ENCODE results near the gene DLGAP1. TPM values are rescaled to one million over a fixed set of nuclear protein-coding genes. Genes with fewer than 3 reads are reported as not detected.
"Not testable (repeated sequence)": the region's sequence is repeated elsewhere in the genome, so short reads cannot be mapped to it uniquely, and the experiment has no call there.

The DLGAP1 gene
- total RNA-seq, 1 donor from 2014 or later: 7.2 TPM

- no peak for DNase-seq (ENCODE audit: low read depth)
Measured at GRCh38 chr18:4078246-4078645, 376.9 kb downstream of the DLGAP1 start.

GRCh38 chr18:4077721-4078120, 377.4 kb downstream of the DLGAP1 start:
- DNase-seq (ENCODE audit: low read depth): no peak

GRCh38 chr18:4077204-4077603, 377.9 kb downstream of the DLGAP1 start:
- no peak for DNase-seq (ENCODE audit: low read depth)

- DNase-seq (ENCODE audit: low read depth): no peak
Measured at GRCh38 chr18:4074647-4075046, 380.5 kb downstream of the DLGAP1 start.

- DNase-seq (ENCODE audit: low read depth): no peak
Measured at GRCh38 chr18:4069183-4069582, 385.9 kb downstream of the DLGAP1 start.

- peak; percentile 46 for DNase-seq (ENCODE audit: low read depth)
Measured at GRCh38 chr18:4068552-4069158, 386.5 kb downstream of the DLGAP1 start.

GRCh38 chr18:4063545-4063944, 391.6 kb downstream of the DLGAP1 start:
- DNase-seq (ENCODE audit: low read depth): no peak

GRCh38 chr18:4060427-4061281, 394.5 kb downstream of the DLGAP1 start:
- DNase-seq (ENCODE audit: low read depth): no peak

GRCh38 chr18:4058179-4058578, 396.9 kb downstream of the DLGAP1 start:
- DNase-seq (ENCODE audit: low read depth): no peak

- no peak for DNase-seq (ENCODE audit: low read depth)
Measured at GRCh38 chr18:4040391-4041092, 414.6 kb downstream of the DLGAP1 start.

- no peak for DNase-seq (ENCODE audit: low read depth)
Measured at GRCh38 chr18:4035521-4035920, 419.6 kb downstream of the DLGAP1 start.

- not testable (repeated sequence) for DNase-seq (ENCODE audit: low read depth)
Measured at GRCh38 chr18:4034815-4035214, 420.3 kb downstream of the DLGAP1 start.

GRCh38 chr18:4026542-4026941, 428.6 kb downstream of the DLGAP1 start:
- DNase-seq (ENCODE audit: low read depth): no peak

GRCh38 chr18:4024702-4025101, 430.4 kb downstream of the DLGAP1 start:
- DNase-seq (ENCODE audit: low read depth): no peak

- not testable (repeated sequence) for DNase-seq (ENCODE audit: low read depth)
Measured at GRCh38 chr18:4022749-4023148, 432.4 kb downstream of the DLGAP1 start.

GRCh38 chr18:4020026-4020425, 435.1 kb downstream of the DLGAP1 start:
- no peak for DNase-seq (ENCODE audit: low read depth)

- DNase-seq (ENCODE audit: low read depth): no peak
Measured at GRCh38 chr18:4017480-4017879, 437.6 kb downstream of the DLGAP1 start.

- peak; percentile 47 for DNase-seq (ENCODE audit: low read depth)
Measured at GRCh38 chr18:4016391-4017049, 438.6 kb downstream of the DLGAP1 start.

- DNase-seq (ENCODE audit: low read depth): no peak
Measured at GRCh38 chr18:4007846-4008245, 447.3 kb downstream of the DLGAP1 start.

- no peak for DNase-seq (ENCODE audit: low read depth)
Measured at GRCh38 chr18:4004183-4004829, 450.8 kb downstream of the DLGAP1 start.

GRCh38 chr18:3998698-3999333, 456.3 kb downstream of the DLGAP1 start:
- DNase-seq (ENCODE audit: low read depth): peak; percentile 63

Measured in renal cortical epithelial cell (primary cell).